Loucy (cell line): ENCODE results near the gene ATP8A2.

Experiments used
- H2AFZ ChIP-seq: fragments of 200-600 bp; sonication (generic); 2 replicates; pipeline ENCODE4 v1.6.0; 2016; ENCODE audit warnings: antibody characterized with exemption, mild to moderate bottlenecking, low read length, moderate library complexity
- H3F3A ChIP-seq: fragments of 200-600 bp; 2 replicates; pipeline ENCODE4 v1.6.0; 2016; ENCODE audit warnings: antibody characterized with exemption, low read depth, mild to moderate bottlenecking
- H3K27me3 ChIP-seq: fragments of 200-600 bp; sonication (generic); 2 replicates; pipeline ENCODE4 v1.6.1; 2014; ENCODE audit warnings: low read length, mild to moderate bottlenecking; ENCODE audit not compliant: insufficient read depth, poor library complexity, severe bottlenecking
- H3K36me3 ChIP-seq: fragments of 200-600 bp; sonication (generic); 2 replicates; pipeline ENCODE4 v1.6.1; 2016; ENCODE audit warnings: low read length; ENCODE audit not compliant: insufficient read depth
- H3K4me1 ChIP-seq: fragments of 200-600 bp; sonication (generic); 2 replicates; pipeline ENCODE4 v1.5.1; 2014; ENCODE audit warnings: low read length, mild to moderate bottlenecking; ENCODE audit not compliant: insufficient read depth, poor library complexity, severe bottlenecking
- H3K4me2 ChIP-seq: fragments of 200-600 bp; sonication (generic); 2 replicates; pipeline ENCODE4 v1.6.0; 2014; ENCODE audit warnings: antibody characterized with exemption, low read length, low read depth, mild to moderate bottlenecking; ENCODE audit not compliant: poor library complexity, severe bottlenecking
- H3K4me3 ChIP-seq: fragments of 200-600 bp; sonication (generic); 2 replicates; pipeline ENCODE4 v1.5.1; 2014; ENCODE audit warnings: low read length, mild to moderate bottlenecking, mixed read lengths; ENCODE audit not compliant: poor library complexity, severe bottlenecking
- H3K79me2 ChIP-seq: fragments of 200-600 bp; sonication (generic); 2 replicates; pipeline ENCODE4 v1.6.1; 2014; ENCODE audit warnings: low read length; ENCODE audit not compliant: insufficient read depth
- H3K9ac ChIP-seq: fragments of 200-600 bp; sonication (generic); 2 replicates; pipeline ENCODE4 v1.6.0; 2014; ENCODE audit warnings: mild to moderate bottlenecking, low read depth, low read length, moderate library complexity; ENCODE audit not compliant: poor library complexity, severe bottlenecking
- H3K9me2 ChIP-seq: fragments of 200-600 bp; sonication (generic); replicated peaks from 2 replicates; pipeline ENCODE4 v1.6.1; 2016; ENCODE audit warnings: low read depth, low read length, mixed read lengths
- H3K9me3 ChIP-seq: fragments of 200-600 bp; sonication (generic); 2 replicates; pipeline ENCODE4 v1.6.1; 2014; ENCODE audit warnings: mild to moderate bottlenecking, antibody characterized with exemption, low read length, low read depth; ENCODE audit not compliant: insufficient read depth
- H4K20me1 ChIP-seq: fragments of 200-600 bp; sonication (generic); 2 replicates; pipeline ENCODE4 v1.6.0; 2014; ENCODE audit warnings: antibody characterized with exemption, low read length, mild to moderate bottlenecking; ENCODE audit not compliant: insufficient read depth, poor library complexity, severe bottlenecking
- CTCF ChIP-seq: fragments of 200-600 bp; sonication (generic); conservative IDR thresholded peaks from 2 replicates; pipeline ENCODE4 v1.5.1; 2014; ENCODE audit warnings: mild to moderate bottlenecking, antibody characterized with exemption, low read length
- EZH2phosphoT487 ChIP-seq: fragments of 200-600 bp; IDR thresholded peaks from 2 replicates; pipeline ENCODE4 v1.6.1; 2018; ENCODE audit warnings: antibody characterized with exemption, mild to moderate bottlenecking, moderate library complexity, borderline replicate concordance

ATP8A2 gene

GRCh38 chr13:25756912-25757311 lies 385.1 kb downstream of the ATP8A2 start:
- Histone ChIP-seq H3K79me2 (no peaks in the 10 kb centered on the region), H3K4me1 (peaks cover 29% of the 10 kb centered on the region), H3K9me3 (no peaks in the 10 kb centered on the region), H3F3A (no peaks in the 10 kb centered on the region), H3K4me3 (no peak overlapping the region), H3K36me3 (no peaks in the 10 kb centered on the region), H4K20me1 (no peaks in the 10 kb centered on the region), H3K9ac (no peak overlapping the region), H2AFZ (no peak overlapping the region), H3K4me2 (no peak overlapping the region), H3K9me2 (no peaks in the 10 kb centered on the region), H3K27me3 (no peaks in the 10 kb centered on the region)
- no peak for TF ChIP-seq CTCF
- TF ChIP-seq EZH2phosphoT487: no peak

DNA sequence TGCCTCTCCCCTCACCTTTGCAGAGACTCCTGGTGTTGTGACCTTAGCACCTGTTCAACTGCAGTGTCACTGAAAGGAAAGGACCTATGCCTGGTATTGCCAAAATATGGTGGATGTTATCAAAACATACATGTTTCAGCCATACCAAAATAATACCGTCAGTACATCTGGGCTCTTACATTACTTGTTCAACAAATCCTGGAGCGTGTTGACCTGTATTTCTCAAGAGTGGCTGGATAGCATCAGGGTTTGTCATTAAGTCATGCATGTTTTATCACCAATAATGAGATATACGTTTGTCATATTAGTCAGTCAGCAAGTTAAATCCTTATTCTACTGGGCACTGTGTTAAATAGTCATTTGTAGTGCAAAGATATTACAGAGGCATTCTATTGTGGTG lies 389.3 kb downstream of the ATP8A2 start:
- Histone ChIP-seq H3K79me2 (no peaks in the 10 kb centered on the region), H3K4me3 (no peak overlapping the region), H3K4me1 (no peaks in the 10 kb centered on the region), H3K4me2 (no peak overlapping the region), H3K9ac (no peak overlapping the region), H3K9me2 (no peaks in the 10 kb centered on the region), H3K9me3 (no peaks in the 10 kb centered on the region), H4K20me1 (no peaks in the 10 kb centered on the region), H3K27me3 (no peaks in the 10 kb centered on the region), H3F3A (no peaks in the 10 kb centered on the region), H3K36me3 (no peaks in the 10 kb centered on the region), H2AFZ (no peak overlapping the region)
- TF ChIP-seq CTCF (no peak), EZH2phosphoT487 (no peak)

- Histone ChIP-seq H3K79me2 (no peaks in the 10 kb centered on the region), H3K4me2 (no peak overlapping the region)
These were observed 390.5 kb downstream of the ATP8A2 start for GRCh38 chr13:25762281-25762680.

More at GRCh38 chr13:25762281-25762680, 390.5 kb downstream of the ATP8A2 start:
- no peak overlapping the region for H3K9ac ChIP-seq
- H3K4me1 ChIP-seq: no peaks in the 10 kb centered on the region
- H2AFZ ChIP-seq: no peak overlapping the region
- TF ChIP-seq CTCF (no peak), EZH2phosphoT487 (no peak)
- no peaks in the 10 kb centered on the region for H3K9me2 ChIP-seq
- no peaks in the 10 kb centered on the region for H3K36me3 ChIP-seq
- no peak overlapping the region for H3K4me3 ChIP-seq
- H3F3A ChIP-seq: no peaks in the 10 kb centered on the region
- no peaks in the 10 kb centered on the region for H3K9me3 ChIP-seq
- no peaks in the 10 kb centered on the region for H3K27me3 ChIP-seq
- H4K20me1 ChIP-seq: no peaks in the 10 kb centered on the region
